Epithelial cell of proximal tubule (primary cell): Measurements from ENCODE around the gene TMEM150B. TPM values are rescaled to one million over a fixed set of nuclear protein-coding genes. Genes with fewer than 3 reads are reported as not detected.

Experiments
- DNase-seq: peaks from one replicate; pipeline ENCODE4 v3.0.0-alpha.2; 2011; ENCODE audit warnings: low read depth
- H3K4me3 ChIP-seq: 2 replicates; pipeline ENCODE4 v1.5.1; 2011; ENCODE audit warnings: low read depth, mild to moderate bottlenecking, low read length
- total RNA-seq: library from RNA; depleted of rRNA; stranded (reverse); fragments of >200 nt; gene quantifications from 2 replicates; pipeline ENCODE4 v1.2.3, GENCODE V29; 2015
- TF ChIP-seq, protein P1 (sequence below): conservative IDR thresholded peaks from 2 replicates; pipeline ENCODE4 v1.5.1; 2012; ENCODE audit warnings: low read depth, mild to moderate bottlenecking, low read length

Gene TMEM150B
- total RNA-seq, 1 donor from 2014 or later = not detected

DNA sequence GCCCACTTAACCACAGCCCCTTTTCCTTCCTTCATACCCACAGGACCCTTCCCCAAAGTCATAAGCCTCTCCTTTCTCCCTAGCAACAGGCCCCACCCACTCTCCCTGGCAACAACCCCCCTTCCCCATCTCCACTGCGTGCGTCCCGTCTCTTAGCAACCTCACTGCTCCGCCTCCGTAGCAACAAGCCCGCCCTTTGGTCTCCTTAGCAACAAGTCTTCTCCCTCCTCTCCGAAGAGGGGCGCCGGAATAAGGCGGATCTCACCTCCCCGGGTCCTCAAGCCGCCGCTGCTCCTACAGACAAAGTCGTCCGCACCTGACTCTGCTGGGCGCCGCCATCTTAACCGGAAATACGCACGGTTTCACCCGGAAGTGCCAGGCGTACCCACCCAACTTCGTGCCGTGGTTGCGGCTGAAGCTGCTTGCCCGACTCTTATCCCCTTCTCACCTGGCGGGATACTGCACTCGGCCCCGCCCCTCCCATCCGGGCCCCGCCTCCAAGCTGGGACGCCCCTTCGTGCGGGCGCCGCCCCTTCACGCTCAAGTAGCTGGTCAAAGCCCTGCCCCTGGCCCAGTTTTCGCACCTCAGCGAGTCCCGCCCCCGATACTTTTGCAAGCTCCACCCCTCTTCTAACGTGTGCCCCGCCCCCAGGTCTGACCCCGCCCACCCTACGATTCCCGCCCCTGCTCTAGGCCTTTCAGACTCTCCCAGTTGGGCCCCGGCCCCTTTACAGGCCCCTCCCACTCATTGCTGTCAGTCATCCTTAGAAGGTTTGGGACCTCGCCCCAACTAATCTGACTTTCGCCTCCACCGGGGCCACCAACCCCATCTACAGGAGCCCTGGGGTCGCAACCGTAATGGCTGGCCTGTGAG is 45.1 kb downstream of the TMEM150B start, which contains the start of gene HSPBP1:
HSPBP1 (minus strand) TSS at position 341 of the 874 bp plus-strand sequence. CDS start 502 bp downstream, outside the sequence.
- peak within 1 kb of the TSS; percentile 96 for H3K4me3 ChIP-seq
- TF ChIP-seq, protein P1, sequence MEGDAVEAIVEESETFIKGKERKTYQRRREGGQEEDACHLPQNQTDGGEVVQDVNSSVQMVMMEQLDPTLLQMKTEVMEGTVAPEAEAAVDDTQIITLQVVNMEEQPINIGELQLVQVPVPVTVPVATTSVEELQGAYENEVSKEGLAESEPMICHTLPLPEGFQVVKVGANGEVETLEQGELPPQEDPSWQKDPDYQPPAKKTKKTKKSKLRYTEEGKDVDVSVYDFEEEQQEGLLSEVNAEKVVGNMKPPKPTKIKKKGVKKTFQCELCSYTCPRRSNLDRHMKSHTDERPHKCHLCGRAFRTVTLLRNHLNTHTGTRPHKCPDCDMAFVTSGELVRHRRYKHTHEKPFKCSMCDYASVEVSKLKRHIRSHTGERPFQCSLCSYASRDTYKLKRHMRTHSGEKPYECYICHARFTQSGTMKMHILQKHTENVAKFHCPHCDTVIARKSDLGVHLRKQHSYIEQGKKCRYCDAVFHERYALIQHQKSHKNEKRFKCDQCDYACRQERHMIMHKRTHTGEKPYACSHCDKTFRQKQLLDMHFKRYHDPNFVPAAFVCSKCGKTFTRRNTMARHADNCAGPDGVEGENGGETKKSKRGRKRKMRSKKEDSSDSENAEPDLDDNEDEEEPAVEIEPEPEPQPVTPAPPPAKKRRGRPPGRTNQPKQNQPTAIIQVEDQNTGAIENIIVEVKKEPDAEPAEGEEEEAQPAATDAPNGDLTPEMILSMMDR = no peak
- peak; percentile 64 for DNase-seq

DNA sequence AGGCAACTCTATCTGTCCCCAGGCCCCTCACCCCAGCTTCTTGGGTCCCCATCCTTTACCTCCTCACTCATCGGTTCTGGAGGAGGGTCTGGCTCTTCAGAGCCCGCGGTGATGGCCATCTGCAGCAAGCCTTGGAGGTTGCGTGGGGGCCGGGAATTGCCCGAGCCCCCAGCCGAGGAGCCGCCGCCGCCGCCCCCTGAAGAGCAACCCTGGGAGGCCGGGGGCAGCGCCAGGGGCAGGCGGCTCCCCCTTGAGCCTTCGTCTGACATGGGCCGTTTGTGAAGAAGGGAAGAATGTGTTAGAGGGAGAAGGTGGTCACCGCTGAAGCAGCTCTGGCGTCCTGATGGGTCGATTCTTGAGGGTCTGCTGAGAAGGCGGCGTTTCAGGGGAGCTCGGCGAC is 45.8 kb downstream of the TMEM150B start:
- no peak for DNase-seq
- TF ChIP-seq, protein P1 = no peak
- H3K4me3 ChIP-seq = peak overlapping the region; percentile 96

DNA sequence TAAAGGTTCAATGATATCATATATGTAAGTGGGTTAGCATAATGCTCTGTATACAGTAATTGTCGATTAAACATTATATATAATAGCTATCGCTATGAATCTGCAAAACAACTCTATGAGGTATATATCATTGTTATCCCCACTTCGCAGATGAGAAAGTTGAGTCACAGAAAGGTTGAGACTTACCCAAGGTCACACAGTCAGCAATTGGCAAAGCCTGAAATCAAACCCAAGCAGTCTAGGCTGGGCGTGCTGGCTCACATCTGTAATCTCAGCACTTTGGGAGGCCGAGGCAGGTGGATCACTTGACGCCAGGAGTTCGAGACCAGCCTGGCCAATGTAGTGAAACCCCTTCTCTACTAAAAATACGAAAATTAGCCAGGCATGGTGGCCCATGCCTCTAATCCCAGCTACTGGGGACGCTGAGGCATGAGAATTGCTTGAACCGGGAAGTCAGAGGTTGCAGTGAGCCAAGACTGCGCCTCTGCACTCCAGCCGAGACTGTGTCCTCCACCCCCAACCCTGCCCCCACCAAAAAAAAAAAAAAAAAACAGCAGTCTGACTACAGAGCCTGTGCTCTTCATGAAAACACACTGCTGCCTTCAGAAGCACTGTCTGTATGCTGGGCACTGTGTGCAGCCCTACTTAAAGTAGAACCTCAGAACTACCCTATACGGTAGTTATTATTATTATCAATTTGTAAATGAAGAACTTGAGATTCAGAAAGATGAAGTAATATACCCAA is 46.6 kb downstream of the TMEM150B start:
- H3K4me3 ChIP-seq = peak overlapping the region; percentile 96
- no peak for DNase-seq

DNA sequence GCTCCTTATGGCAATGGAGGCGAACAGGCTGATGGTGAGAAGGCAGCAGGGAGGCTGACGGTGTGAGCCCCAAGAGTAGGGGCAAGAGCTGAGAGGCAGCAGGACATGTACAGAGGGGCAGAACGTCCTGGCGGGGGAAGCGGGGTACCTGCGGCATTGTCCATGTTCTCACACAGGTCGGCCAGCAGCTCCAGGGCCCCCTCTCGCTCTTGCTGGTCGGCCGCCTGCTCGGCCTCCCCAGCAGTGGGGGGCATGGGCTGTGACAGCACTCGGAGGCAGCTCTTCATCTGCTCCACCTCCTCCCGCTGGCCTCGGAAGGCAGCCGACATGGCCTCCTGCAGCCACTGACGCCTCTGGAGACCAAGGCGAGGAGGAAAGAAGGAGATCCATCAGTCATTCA is 47.6 kb downstream of the TMEM150B start:
- no peak overlapping the region for H3K4me3 ChIP-seq
- DNase-seq = no peak
- TF ChIP-seq, protein P1 = no peak

More for the DNA sequence above, 46.6 kb downstream of the TMEM150B start:
- TF ChIP-seq, protein P1 = no peak

DNA sequence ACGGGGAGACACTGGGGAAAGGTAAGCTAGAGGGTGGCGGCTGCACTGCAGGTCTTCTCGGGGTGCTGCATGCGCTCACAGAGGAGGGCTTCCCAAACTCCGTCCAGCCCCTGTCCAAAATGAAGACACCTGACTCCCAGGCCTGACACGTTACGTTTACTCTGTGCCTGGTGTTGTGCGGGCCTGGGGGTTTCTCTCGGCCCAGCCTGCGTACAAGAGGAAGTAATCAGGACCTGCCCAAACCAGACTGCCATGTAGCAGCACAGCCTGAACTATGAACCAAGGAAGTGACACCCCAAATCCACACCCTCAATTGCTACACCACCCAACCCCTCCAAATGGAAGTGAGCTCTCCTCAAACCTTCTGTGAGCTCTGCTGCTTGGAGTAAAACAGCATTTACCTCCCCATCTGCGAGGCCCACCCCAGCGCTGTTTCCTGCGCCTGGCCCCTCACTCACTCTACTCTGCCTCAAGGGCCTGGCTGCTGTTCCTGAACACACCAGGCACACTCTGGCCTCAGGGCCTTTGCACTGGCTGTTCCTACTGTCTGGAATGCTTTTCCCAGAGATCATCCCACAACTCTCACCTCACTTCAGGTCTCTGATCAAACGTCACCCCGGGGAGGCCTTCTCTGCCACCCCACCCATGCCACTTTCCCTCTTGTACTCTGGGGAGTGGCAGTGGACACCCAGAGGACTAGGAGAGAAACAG is 48.3 kb downstream of the TMEM150B start:
- H3K4me3 ChIP-seq = no peak overlapping the region
- no peak for DNase-seq
- TF ChIP-seq, protein P1 = no peak

DNA sequence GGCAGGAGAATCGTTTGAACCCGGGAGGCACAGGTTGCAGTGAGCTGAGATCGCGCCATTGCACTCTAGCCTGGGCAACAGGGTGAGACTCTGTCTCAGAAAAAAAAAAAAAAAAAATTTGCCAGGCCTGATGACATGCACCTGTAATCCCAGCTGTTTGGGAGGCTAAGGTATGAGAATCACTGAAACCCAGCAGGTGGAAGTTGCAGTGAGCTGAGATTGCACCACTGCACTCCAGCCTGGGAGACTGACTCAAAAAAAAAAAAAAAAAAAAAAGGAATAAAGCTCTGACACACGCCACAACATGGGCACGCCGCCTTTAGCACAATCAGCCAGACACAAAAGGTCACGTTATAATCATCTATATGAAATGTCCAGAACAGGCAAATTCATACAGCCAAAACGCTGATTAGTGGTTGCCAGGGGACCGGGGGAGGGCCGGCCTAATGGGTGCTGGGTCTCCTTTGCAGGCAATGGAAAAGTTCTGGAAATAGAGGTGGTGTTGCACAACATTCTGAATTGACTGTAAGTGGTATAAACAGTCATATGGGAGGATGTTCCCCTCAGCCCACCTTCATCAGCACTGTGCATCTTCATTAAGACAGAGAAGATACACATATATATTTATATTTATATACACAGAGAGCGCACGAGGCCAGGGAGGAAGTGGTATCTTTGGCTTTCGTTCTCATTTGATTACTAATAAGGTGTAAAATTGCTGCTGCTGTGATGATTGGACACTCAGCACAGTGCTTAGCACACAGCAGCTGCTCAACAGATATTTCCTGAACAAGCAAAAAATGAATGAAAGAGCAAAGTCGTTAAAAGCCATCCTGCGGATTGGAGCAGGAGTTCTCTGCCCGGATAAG is 49.1 kb downstream of the TMEM150B start:
- TF ChIP-seq, protein P1 = no peak
- H3K4me3 ChIP-seq = no peak overlapping the region
- DNase-seq = no peak
